ENCODE data around the gene SPOP. TPM values are rescaled to one million over a fixed set of nuclear protein-coding genes. Genes with fewer than 3 reads are reported as not detected.

SPOP gene
- total and polyA plus RNA-seq, 2 experiments from 2014 or later = 13.9 to 18.6 TPM

DNA sequence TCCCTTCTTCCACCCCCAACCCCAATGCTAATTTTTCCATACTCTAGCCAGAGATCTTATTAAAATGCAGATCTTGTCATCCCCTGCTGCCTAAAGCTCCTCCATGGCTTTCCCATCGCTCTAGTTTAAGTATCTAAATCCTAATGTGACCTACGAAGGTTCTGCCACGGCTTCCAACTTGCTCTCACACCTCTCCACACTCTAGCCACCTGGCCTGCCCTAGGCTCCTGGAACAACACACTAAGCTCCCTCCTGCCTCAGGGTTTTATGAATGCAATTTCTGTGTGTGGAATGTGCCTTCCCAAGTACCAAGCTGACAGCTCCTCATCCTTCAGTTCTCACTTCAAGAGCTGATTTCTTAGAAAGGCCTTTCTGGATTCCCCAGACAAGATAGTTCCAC lies 85.6 kb downstream of the SPOP start:
- Mint-ChIP-seq H3K4me1 (peaks cover 11% of the 10 kb centered on the region; the same call in 2 of the 3 replicates), H3K27me3 (ENCODE audit: insufficient read depth, low read depth, poor library complexity) (peaks cover 7% of the 10 kb centered on the region), H3K36me3 (ENCODE audit: low read depth) (no peaks in the 10 kb centered on the region), H3K4me3 (no peak overlapping the region), H3K9me3 (no peaks in the 10 kb centered on the region; the same call in 2 of the 3 replicates), H3K27ac (no peak overlapping the region)
- Histone ChIP-seq H3K27me3 (ENCODE audit: insufficient read depth) (no peaks in the 10 kb centered on the region), H3K4me2 (no peak overlapping the region), H3K4me3 (no peak overlapping the region), H3K9me2 (ENCODE audit: insufficient read depth) (no peaks in the 10 kb centered on the region), H3K36me3 (ENCODE audit: insufficient read depth) (no peaks in the 10 kb centered on the region), H3K27ac (ENCODE audit: low read depth) (no peak overlapping the region), H4K20me1 (replicated peaks; ENCODE audit: insufficient read depth) (no peaks in the 10 kb centered on the region; the same call in 1 of the 2 replicates), H3K79me2 (replicated peaks; ENCODE audit: insufficient read depth) (no peaks in the 10 kb centered on the region), H3K4me1 (ENCODE audit: insufficient read depth) (no peaks in the 10 kb centered on the region), H2AFZ (no peak overlapping the region), H3F3A (replicated peaks; ENCODE audit: low read depth) (no peaks in the 10 kb centered on the region)
- TF ChIP-seq, protein P1, sequence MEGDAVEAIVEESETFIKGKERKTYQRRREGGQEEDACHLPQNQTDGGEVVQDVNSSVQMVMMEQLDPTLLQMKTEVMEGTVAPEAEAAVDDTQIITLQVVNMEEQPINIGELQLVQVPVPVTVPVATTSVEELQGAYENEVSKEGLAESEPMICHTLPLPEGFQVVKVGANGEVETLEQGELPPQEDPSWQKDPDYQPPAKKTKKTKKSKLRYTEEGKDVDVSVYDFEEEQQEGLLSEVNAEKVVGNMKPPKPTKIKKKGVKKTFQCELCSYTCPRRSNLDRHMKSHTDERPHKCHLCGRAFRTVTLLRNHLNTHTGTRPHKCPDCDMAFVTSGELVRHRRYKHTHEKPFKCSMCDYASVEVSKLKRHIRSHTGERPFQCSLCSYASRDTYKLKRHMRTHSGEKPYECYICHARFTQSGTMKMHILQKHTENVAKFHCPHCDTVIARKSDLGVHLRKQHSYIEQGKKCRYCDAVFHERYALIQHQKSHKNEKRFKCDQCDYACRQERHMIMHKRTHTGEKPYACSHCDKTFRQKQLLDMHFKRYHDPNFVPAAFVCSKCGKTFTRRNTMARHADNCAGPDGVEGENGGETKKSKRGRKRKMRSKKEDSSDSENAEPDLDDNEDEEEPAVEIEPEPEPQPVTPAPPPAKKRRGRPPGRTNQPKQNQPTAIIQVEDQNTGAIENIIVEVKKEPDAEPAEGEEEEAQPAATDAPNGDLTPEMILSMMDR (conservative IDR thresholded peaks at IDR 0.05; ENCODE audit: low read depth in 2 of 2) = no peak
- no peak for TF ChIP-seq EZH2phosphoT487 (IDR thresholded peaks at IDR 0.05; ENCODE audit: unreplicated experiment)
- TF ChIP-seq EZH2 (IDR thresholded peaks at IDR 0.05; ENCODE audit: low read depth, unreplicated experiment) = no peak
- TF ChIP-seq POLR2AphosphoS5 (IDR thresholded peaks at IDR 0.05; ENCODE audit: low read depth) = no peak
- TF ChIP-seq, protein P2, sequence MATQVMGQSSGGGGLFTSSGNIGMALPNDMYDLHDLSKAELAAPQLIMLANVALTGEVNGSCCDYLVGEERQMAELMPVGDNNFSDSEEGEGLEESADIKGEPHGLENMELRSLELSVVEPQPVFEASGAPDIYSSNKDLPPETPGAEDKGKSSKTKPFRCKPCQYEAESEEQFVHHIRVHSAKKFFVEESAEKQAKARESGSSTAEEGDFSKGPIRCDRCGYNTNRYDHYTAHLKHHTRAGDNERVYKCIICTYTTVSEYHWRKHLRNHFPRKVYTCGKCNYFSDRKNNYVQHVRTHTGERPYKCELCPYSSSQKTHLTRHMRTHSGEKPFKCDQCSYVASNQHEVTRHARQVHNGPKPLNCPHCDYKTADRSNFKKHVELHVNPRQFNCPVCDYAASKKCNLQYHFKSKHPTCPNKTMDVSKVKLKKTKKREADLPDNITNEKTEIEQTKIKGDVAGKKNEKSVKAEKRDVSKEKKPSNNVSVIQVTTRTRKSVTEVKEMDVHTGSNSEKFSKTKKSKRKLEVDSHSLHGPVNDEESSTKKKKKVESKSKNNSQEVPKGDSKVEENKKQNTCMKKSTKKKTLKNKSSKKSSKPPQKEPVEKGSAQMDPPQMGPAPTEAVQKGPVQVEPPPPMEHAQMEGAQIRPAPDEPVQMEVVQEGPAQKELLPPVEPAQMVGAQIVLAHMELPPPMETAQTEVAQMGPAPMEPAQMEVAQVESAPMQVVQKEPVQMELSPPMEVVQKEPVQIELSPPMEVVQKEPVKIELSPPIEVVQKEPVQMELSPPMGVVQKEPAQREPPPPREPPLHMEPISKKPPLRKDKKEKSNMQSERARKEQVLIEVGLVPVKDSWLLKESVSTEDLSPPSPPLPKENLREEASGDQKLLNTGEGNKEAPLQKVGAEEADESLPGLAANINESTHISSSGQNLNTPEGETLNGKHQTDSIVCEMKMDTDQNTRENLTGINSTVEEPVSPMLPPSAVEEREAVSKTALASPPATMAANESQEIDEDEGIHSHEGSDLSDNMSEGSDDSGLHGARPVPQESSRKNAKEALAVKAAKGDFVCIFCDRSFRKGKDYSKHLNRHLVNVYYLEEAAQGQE (IDR thresholded peaks at IDR 0.05; ENCODE audit: unreplicated experiment) = no peak
- no peak for TF ChIP-seq ZNF331 (CRISPR knock-in tag; IDR thresholded peaks at IDR 0.05; ENCODE audit: low read depth)
- TF ChIP-seq, protein P3, sequence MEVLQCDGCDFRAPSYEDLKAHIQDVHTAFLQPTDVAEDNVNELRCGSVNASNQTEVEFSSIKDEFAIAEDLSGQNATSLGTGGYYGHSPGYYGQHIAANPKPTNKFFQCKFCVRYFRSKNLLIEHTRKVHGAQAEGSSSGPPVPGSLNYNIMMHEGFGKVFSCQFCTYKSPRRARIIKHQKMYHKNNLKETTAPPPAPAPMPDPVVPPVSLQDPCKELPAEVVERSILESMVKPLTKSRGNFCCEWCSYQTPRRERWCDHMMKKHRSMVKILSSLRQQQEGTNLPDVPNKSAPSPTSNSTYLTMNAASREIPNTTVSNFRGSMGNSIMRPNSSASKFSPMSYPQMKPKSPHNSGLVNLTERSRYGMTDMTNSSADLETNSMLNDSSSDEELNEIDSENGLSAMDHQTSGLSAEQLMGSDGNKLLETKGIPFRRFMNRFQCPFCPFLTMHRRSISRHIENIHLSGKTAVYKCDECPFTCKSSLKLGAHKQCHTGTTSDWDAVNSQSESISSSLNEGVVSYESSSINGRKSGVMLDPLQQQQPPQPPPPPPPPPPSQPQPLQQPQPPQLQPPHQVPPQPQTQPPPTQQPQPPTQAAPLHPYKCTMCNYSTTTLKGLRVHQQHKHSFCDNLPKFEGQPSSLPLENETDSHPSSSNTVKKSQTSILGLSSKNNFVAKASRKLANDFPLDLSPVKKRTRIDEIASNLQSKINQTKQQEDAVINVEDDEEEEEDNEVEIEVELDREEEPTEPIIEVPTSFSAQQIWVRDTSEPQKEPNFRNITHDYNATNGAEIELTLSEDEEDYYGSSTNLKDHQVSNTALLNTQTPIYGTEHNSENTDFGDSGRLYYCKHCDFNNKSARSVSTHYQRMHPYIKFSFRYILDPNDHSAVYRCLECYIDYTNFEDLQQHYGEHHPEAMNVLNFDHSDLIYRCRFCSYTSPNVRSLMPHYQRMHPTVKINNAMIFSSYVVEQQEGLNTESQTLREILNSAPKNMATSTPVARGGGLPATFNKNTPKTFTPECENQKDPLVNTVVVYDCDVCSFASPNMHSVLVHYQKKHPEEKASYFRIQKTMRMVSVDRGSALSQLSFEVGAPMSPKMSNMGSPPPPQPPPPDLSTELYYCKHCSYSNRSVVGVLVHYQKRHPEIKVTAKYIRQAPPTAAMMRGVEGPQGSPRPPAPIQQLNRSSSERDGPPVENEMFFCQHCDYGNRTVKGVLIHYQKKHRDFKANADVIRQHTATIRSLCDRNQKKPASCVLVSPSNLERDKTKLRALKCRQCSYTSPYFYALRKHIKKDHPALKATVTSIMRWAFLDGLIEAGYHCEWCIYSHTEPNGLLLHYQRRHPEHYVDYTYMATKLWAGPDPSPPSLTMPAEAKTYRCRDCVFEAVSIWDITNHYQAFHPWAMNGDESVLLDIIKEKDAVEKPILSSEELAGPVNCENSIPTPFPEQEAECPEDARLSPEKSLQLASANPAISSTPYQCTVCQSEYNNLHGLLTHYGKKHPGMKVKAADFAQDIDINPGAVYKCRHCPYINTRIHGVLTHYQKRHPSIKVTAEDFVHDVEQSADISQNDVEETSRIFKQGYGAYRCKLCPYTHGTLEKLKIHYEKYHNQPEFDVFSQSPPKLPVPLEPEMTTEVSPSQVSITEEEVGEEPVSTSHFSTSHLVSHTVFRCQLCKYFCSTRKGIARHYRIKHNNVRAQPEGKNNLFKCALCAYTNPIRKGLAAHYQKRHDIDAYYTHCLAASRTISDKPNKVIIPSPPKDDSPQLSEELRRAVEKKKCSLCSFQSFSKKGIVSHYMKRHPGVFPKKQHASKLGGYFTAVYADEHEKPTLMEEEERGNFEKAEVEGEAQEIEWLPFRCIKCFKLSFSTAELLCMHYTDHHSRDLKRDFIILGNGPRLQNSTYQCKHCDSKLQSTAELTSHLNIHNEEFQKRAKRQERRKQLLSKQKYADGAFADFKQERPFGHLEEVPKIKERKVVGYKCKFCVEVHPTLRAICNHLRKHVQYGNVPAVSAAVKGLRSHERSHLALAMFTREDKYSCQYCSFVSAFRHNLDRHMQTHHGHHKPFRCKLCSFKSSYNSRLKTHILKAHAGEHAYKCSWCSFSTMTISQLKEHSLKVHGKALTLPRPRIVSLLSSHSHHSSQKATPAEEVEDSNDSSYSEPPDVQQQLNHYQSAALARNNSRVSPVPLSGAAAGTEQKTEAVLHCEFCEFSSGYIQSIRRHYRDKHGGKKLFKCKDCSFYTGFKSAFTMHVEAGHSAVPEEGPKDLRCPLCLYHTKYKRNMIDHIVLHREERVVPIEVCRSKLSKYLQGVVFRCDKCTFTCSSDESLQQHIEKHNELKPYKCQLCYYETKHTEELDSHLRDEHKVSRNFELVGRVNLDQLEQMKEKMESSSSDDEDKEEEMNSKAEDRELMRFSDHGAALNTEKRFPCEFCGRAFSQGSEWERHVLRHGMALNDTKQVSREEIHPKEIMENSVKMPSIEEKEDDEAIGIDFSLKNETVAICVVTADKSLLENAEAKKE (CRISPR knock-in tag; IDR thresholded peaks at IDR 0.05) = no peak
- no peak for TF ChIP-seq NANOG (IDR thresholded peaks at IDR 0.05; ENCODE audit: borderline replicate concordance)
- no peak for TF ChIP-seq STAT1 (IDR thresholded peaks at IDR 0.05; ENCODE audit: unreplicated experiment)
- ATAC-seq = no peak
- no peak for DNase-seq (ENCODE audit: low spot score)

Measured in GM23338 (cell line).